KBM-7 (cell line): ENCODE results near the gene VWA8.
"Not testable (repeated sequence)": the region's sequence is repeated elsewhere in the genome, so short reads cannot be mapped to it uniquely, and the experiment has no call there.

Experiments
- DNase-seq: peaks from one replicate; pipeline ENCODE4 v3.0.0-alpha.2; 2015
- in situ Hi-C: fragments of 300-500 bp; cut with MboI; formaldehyde crosslinking; loops from 2 replicates; pipeline ENCODE4 v1.14.3; 2020; ENCODE audit warnings: low sequenced_read_pairs, low pct_unique_long_range_greater_than_20kb, mixed read lengths

Gene VWA8

GRCh38 chr13:41774605-41775218 is 186.2 kb downstream of the VWA8 start:
- in situ Hi-C loops: no loop called here
- DNase-seq: no peak

GRCh38 chr13:41767801-41768200 is 193.1 kb downstream of the VWA8 start:
- in situ Hi-C loops: no loop called here

GRCh38 chr13:41766439-41766838 is 194.5 kb downstream of the VWA8 start:
- no peak for DNase-seq
- in situ Hi-C loops: no loop called here

More at GRCh38 chr13:41767801-41768200, 193.1 kb downstream of the VWA8 start:
- DNase-seq: no peak

DNA sequence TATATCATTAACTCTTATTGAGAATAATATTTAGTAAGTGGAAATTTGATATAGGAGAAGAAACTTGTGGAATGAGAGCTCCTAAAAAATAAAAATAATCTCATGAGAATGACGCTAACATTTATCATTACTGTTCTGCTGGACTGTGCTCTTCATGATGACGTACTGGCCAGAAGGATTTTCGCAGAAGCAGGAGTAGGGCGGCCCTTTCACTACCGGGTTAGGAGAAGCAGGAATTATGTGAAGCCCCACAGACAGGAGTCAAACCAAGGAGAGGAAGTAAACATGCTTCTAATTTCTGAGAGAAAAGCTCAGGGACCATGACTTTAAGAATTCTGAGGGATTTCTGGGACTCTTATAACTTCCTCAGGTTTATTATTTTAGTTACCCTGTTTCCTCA is 195.1 kb downstream of the VWA8 start:
- DNase-seq: no peak
- in situ Hi-C loops: no loop called here

- in situ Hi-C loops: no loop called here
- no peak for DNase-seq
Observed at GRCh38 chr13:41765020-41765419, 195.9 kb downstream of the VWA8 start.

DNA sequence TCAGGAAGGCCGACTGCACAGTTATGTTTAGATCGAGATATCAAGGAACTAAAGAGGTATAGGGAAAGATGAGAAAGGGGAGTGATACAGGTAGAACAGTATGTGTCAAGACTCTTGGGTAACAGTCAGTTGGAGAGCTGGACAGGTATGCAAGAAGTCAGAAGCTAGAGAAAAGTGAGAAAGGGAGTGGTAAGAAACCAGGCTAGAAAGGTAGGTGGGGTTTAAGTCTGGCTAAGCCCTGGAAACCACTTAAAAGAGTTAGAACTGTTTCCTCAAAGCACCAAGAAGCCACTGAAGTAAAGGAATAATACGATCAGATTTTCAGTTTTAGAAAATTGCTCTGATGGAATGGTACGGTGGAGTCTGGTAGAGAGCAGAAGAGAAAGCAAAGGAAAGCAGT is 196.4 kb downstream of the VWA8 start:
- in situ Hi-C loops: no loop called here

GRCh38 chr13:41763782-41764181 is 197.1 kb downstream of the VWA8 start:
- in situ Hi-C loops: no loop called here
- DNase-seq: no peak

More for the DNA sequence above, 196.4 kb downstream of the VWA8 start:
- DNase-seq: no peak

GRCh38 chr13:41762796-41763195 is 198.1 kb downstream of the VWA8 start:
- DNase-seq: no peak
- in situ Hi-C loops: no loop called here

DNA sequence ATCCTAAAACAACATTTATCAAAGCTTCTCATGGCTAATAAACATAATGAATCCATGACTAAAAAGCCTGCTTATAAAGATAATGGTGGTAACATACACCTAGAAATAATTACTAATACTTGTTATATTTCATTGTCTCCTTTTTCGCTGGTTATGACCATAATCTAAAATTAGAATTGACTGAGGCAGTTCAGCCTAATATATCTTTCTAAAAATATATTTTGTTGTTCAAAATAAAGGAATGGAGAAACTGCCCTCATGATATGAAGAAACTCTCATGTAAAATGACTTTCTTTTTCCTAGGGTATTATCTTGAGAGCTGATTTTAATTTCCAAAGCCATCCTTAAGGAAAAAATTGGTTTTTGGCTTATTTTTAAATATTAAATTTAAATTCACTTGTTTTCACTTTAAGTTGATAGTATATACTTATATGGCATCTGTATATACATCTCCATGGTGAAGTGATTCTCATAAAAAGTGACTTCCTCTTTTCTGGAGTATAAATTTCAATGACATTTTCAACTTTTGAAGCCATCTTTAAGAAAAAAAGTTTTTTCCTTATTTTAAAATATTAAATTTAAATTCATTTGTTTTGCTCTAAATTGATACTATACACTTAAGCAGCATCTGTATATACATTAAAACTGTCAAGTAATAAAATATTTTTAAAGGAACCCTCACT is 204.6 kb downstream of the VWA8 start:
- in situ Hi-C loops: no loop called here
- peak; percentile 39 for DNase-seq

- in situ Hi-C loops: no loop called here
- DNase-seq: no peak
Observed at GRCh38 chr13:41751734-41752445, 209.0 kb downstream of the VWA8 start.

DNA sequence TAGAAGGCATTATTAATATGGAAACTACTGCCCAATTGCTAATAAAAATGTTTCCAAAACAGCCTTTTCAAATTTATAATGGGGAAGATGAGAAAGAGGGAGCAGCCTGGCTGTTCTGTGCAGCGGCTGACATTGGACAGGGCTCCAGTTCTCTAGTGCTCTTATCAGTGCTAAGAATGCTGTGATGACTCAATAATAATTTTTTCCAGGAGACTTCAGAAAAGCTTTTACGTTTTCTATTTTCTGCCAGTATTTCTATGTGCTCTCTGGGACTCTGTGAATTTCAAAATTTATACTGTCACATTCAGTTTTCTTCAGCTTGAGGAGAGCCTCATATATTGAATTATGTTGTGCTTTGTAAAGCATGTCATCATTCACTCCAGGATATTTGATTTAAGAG is 209.6 kb downstream of the VWA8 start:
- in situ Hi-C loops: no loop called here
- no peak for DNase-seq

DNA sequence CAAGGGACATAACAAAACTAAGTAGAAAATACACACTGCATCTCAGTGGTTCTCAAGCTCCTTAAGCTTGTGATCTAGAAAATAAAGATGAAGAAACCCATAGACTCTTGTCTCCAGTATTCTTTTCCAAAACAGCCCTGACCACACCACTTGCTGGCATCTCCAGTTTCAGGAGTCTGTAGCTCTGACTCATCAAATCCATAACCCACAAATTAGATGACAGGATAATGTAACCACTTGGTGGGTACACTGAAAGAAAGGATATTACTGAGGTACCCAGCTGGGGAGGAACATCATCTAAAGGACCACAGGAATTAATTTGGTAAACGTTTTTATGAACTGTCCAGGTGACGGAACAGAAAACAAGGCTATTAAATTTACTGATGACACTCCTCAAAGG is 214.7 kb downstream of the VWA8 start:
- in situ Hi-C loops: no loop called here
- DNase-seq: no peak

GRCh38 chr13:41745496-41745895 is 215.4 kb downstream of the VWA8 start:
- in situ Hi-C loops, DNase-seq: not testable (repeated sequence)

DNA sequence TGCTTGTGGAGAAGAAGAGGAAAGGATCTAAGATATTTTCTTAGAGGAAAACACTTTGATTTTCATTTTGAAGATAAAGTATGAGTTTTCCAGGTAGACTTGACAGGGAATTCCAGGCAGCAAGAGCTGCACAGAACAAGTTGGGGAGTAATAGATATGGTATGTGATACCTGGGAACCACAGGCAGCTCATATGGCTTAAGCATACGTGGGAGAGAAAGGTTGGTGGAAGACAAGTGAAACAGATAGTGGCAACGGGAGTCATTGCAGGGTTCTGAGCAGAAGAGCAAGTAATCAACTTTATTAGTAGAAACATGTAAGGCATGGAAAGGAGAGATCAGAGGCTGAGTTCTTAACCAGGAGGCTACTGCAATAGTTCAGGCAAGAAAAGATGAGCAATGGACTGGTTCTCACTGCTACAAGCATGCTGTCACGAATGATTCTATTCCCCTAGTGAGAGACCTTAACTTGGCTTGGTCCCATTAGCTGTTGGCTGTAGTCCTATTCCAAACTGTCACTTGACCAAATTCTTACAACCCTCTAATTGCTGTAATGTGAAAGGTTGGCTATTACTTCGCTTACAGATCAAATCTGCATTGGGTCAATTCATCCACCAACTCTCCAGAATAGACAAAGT is 217.9 kb downstream of the VWA8 start:
- DNase-seq: no peak
- in situ Hi-C loops: no loop called here

DNA sequence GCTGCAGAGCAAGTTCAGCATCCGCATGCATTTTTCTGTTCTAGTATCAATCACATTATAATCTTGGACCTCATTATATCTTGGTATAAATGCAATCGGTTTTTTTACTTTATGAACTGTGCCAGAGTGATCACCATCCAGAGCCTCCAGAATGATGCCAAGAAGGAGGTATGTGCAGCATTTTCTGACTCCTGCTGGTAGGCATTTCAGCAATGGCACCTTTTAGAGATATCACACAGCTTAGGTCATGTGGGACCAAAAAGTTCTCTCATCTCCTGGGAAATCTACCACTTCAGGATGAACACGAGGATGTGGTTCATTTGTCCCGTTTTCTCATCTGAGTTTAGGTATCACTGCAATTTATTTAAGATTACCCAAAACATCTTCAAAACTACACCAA is 220.4 kb downstream of the VWA8 start:
- no peak for DNase-seq
- in situ Hi-C loops: no loop called here

DNA sequence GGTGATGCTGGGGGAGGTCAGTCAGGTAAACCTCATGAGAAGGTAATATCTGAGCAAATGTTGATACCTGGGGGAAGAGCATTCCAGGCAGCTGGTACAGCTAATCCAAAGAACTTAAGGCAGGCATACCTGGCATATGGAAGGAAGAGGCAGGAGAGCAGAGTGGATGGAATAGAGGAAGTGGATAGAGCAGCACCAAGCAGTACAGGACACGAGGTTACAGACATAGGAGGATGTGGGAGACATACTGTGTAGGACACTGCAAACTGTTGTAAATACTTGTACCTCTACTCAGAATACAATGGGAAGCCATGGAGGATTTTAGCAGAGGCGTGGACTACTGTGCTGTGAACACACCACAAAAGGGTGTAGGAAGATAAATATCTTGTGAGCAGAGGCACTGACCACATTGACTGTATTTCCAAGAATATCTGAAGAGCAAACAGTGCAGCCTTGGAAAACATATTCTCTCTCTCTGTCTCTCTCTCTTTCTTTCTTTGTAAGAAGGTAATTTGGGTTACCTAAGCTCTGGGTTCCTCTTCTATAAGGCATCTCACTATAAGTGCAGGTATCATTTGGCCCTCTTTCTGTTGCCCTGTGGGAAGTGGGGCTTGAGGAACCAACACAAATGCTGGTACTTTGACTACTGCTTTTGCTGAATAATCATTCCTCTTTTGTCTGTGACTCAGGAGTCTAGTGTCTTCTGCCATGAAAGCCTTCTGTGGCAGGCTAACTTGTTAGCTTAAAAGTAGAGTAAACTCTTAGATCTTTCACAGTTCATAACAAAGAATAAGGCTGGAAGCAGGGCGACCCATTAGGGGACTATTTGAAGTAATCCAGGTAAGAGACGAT is 238.0 kb downstream of the VWA8 start:
- peak; percentile 10 for DNase-seq
- in situ Hi-C loops: no loop called here

GRCh38 chr13:41720839-41721561 is 239.9 kb downstream of the VWA8 start:
- no peak for DNase-seq
- in situ Hi-C loops: no loop called here

DNA sequence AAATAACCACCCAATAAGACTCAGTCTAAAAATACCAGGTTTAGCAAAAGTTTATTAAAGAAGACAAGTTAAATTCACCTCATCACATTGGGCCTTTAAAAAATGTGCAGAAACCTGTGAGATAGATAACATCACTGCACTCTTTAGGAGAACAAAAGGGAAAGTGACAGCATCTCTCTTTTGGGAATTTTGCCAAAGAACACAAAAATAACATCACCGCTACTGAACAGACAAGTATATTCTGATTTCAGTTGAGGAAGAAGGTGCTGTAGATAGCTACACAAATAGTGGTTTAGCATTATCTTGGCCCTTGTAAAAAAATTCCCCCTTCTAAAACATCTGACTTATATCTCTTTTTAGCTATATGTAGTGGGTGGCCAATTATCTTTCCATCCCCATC is 244.7 kb downstream of the VWA8 start:
- DNase-seq: no peak
- in situ Hi-C loops: no loop called here

DNA sequence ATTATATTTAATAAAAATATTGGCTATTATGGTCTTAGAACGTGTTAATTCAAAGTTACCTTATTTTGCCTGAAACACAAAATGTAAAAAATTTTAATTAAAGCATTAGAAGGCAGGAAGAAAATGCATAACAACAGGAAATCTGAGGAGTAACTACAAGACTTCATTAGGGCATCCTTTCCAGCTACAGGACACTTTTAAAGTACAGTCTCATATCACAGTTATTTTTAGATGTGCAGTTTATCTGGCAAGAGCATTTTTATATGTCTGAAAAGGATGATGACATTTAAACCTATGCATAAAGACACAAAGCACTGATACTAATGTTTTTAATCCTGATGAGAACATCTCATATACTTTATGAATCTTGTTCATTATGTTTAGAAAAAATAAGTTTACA is 247.5 kb downstream of the VWA8 start:
- in situ Hi-C loops: no loop called here
- DNase-seq: no peak
